OCI-LY1 (cell line): ENCODE data around the gene ASF1A.

Source experiments
- H2AFZ ChIP-seq: fragments of 200-600 bp; sonication (generic), shearing (Covaris generic); 2 replicates; pipeline ENCODE4 v1.6.0; 2014; ENCODE audit warnings: antibody characterized with exemption, mild to moderate bottlenecking, low read length
- H3F3A ChIP-seq: fragments of 200-600 bp; sonication (generic), shearing (Covaris generic); 2 replicates; pipeline ENCODE4 v1.6.0; 2014; ENCODE audit warnings: mild to moderate bottlenecking, antibody characterized with exemption, low read length, moderate library complexity; ENCODE audit not compliant: insufficient read depth
- H3K27ac ChIP-seq: fragments of 200-600 bp; sonication (generic); 2 replicates; pipeline ENCODE4 v1.5.1; 2014; ENCODE audit warnings: low read length, mixed run types, mild to moderate bottlenecking, low read depth; ENCODE audit not compliant: poor library complexity, severe bottlenecking
- H3K27me3 ChIP-seq: fragments of 200-600 bp; sonication (generic); 2 replicates; pipeline ENCODE4 v1.6.0; 2014; ENCODE audit warnings: antibody characterized with exemption, mild to moderate bottlenecking, low read length, moderate library complexity; ENCODE audit not compliant: insufficient read depth
- H3K36me3 ChIP-seq: fragments of 200-600 bp; sonication (generic); 2 replicates; pipeline ENCODE4 v1.6.1; 2014; ENCODE audit warnings: mild to moderate bottlenecking, antibody characterized with exemption, low read length, moderate library complexity, mixed read lengths; ENCODE audit not compliant: insufficient read depth
- H3K4me1 ChIP-seq: fragments of 200-600 bp; sonication (generic); 2 replicates; pipeline ENCODE4 v1.5.1; 2014; ENCODE audit warnings: mild to moderate bottlenecking, low read length, moderate library complexity; ENCODE audit not compliant: insufficient read depth, severe bottlenecking
- H3K4me2 ChIP-seq: fragments of 200-600 bp; sonication (generic), shearing (Covaris generic); 2 replicates; pipeline ENCODE4 v1.6.1; 2014; ENCODE audit warnings: low read length
- H3K4me3 ChIP-seq: fragments of 200-600 bp; sonication (generic); 2 replicates; pipeline ENCODE4 v1.5.1; 2014; ENCODE audit warnings: low read length, low read depth, mild to moderate bottlenecking, mixed read lengths; ENCODE audit not compliant: poor library complexity, severe bottlenecking
- H3K79me2 ChIP-seq: fragments of 200-600 bp; shearing (Covaris generic); 2 replicates; pipeline ENCODE4 v1.6.1; 2016; ENCODE audit warnings: mixed run types, low read length, mixed read lengths; ENCODE audit not compliant: insufficient read depth
- H3K9ac ChIP-seq: fragments of 200-600 bp; sonication (generic), shearing (Covaris generic); 2 replicates; pipeline ENCODE4 v1.6.1; 2014; ENCODE audit warnings: mild to moderate bottlenecking, low read length, mixed read lengths
- H3K9me2 ChIP-seq: fragments of 200-600 bp; sonication (generic), shearing (Covaris generic); 2 replicates; pipeline ENCODE4 v1.6.1; 2014; ENCODE audit warnings: low read depth, mild to moderate bottlenecking, low read length, mixed read lengths
- H3K9me3 ChIP-seq: fragments of 200-600 bp; shearing (Covaris generic); 2 replicates; pipeline ENCODE4 v1.6.1; 2014; ENCODE audit warnings: low read length, mixed read lengths
- H4K20me1 ChIP-seq: fragments of 200-600 bp; sonication (generic), shearing (Covaris generic); 2 replicates; pipeline ENCODE4 v1.6.0; 2016; ENCODE audit warnings: mild to moderate bottlenecking, low read length; ENCODE audit not compliant: insufficient read depth
- CTCF ChIP-seq: fragments of 200-600 bp; sonication (generic), shearing (Covaris generic); IDR thresholded peaks from 2 replicates; pipeline ENCODE4 v1.5.1; 2017; ENCODE audit warnings: mild to moderate bottlenecking, antibody characterized with exemption, low read length, moderate library complexity, mixed read lengths
- EZH2 ChIP-seq: fragments of 200-600 bp; sonication (generic), shearing (Covaris generic); IDR thresholded peaks from 2 replicates; pipeline ENCODE4 v1.8.0; 2017; ENCODE audit warnings: borderline replicate concordance, mixed run types, mild to moderate bottlenecking, antibody characterized with exemption, low read length, moderate library complexity, mixed read lengths

Gene ASF1A

DNA sequence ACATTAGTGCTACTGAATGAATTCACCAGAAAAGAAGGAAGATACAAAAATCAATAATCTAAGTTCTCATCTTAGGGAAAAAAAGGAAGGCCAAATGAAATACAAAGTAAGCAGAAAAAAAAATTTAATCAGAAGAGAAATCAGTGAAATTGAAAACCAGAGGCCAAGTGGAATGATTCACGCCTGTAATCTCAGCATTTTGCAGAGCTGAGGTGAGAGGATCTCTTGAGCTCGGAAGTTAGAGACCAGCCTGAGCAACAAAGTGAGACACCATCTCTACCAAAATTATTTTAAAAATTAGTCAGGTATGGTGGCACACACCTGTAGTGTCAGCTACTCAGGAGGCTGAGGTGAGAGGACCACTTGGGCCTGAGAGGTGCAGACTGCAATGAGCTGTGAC, 21.2 kb upstream of the ASF1A start:
- Histone ChIP-seq H4K20me1 (no peaks in the 10 kb centered on the region), H3K79me2 (peaks cover 29% of the 10 kb centered on the region), H3K27ac (no peak overlapping the region), H3K36me3 (peaks cover 5% of the 10 kb centered on the region; the same call in 1 of the 2 replicates), H3K9me2 (no peaks in the 10 kb centered on the region), H3K4me2 (no peak overlapping the region), H3K9me3 (no peaks in the 10 kb centered on the region), H2AFZ (no peak overlapping the region), H3K27me3 (no peaks in the 10 kb centered on the region), H3K4me3 (no peak overlapping the region), H3K9ac (no peak overlapping the region), H3F3A (no peaks in the 10 kb centered on the region), H3K4me1 (peaks cover 13% of the 10 kb centered on the region)
- no peak for TF ChIP-seq EZH2
- no peak for TF ChIP-seq CTCF

DNA sequence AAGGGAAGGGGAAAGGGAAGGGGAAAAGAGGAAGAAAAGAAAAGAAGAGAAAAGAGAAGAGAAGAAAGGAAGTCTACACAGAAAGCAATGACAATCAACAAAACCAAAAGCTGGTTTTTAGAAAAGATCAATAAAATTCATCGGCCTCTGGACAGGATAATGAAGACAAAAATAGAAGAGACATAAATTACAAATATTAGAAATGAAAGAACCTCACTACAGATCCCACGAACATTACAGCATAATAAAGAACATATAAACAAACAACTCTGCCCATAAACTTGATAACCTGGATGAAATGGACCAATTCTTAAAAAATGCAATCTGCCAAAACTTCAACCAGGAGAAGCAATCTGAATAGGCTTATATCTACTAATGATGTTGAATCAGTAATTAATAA, 20.7 kb upstream of the ASF1A start:
- H3K9ac ChIP-seq: no peak overlapping the region
- H3K4me3 ChIP-seq: no peak overlapping the region
- peaks cover 5% of the 10 kb centered on the region; the same call in 1 of the 2 replicates for H3K36me3 ChIP-seq
- no peak overlapping the region for H2AFZ ChIP-seq
- no peak overlapping the region for H3K4me2 ChIP-seq
- no peaks in the 10 kb centered on the region for H3K9me2 ChIP-seq
- no peak overlapping the region for H3K27ac ChIP-seq
- peaks cover 13% of the 10 kb centered on the region for H3K4me1 ChIP-seq
- H3K79me2 ChIP-seq: peaks cover 34% of the 10 kb centered on the region
- H3K9me3 ChIP-seq: no peaks in the 10 kb centered on the region
- no peaks in the 10 kb centered on the region for H4K20me1 ChIP-seq
- TF ChIP-seq EZH2 (no peak), CTCF (no peak)
- H3F3A ChIP-seq: no peaks in the 10 kb centered on the region
- no peaks in the 10 kb centered on the region for H3K27me3 ChIP-seq

GRCh38 chr6:118875672-118876071, 18.3 kb upstream of the ASF1A start:
- no peak overlapping the region for H3K9ac ChIP-seq
- no peaks in the 10 kb centered on the region for H3K9me2 ChIP-seq
- no peaks in the 10 kb centered on the region for H3K9me3 ChIP-seq
- H3K4me1 ChIP-seq: peaks cover 14% of the 10 kb centered on the region
- no peak overlapping the region for H2AFZ ChIP-seq
- no peaks in the 10 kb centered on the region for H4K20me1 ChIP-seq
- TF ChIP-seq EZH2 (no peak), CTCF (no peak)
- H3K4me3 ChIP-seq: no peak overlapping the region
- peaks cover 5% of the 10 kb centered on the region; the same call in 1 of the 2 replicates for H3K36me3 ChIP-seq
- no peaks in the 10 kb centered on the region for H3K27me3 ChIP-seq
- no peak overlapping the region for H3K4me2 ChIP-seq
- H3K79me2 ChIP-seq: peaks cover 33% of the 10 kb centered on the region
- H3K27ac ChIP-seq: no peak overlapping the region
- no peaks in the 10 kb centered on the region for H3F3A ChIP-seq
